ENCODE data around the gene SLC37A1.

Gene SLC37A1

GRCh38 chr21:42471206-42471605, 42.4 kb upstream of the SLC37A1 start:
- WGBS, 2 experiments = 91 to 92% methylated on average over 9 of the region's 9 CpGs
- H3K27ac ChIP-seq (ENCODE audit: insufficient read depth, low read depth, low read length, poor library complexity, severe bottlenecking) = no peak overlapping the region
- no peaks in the 10 kb centered on the region for H3K36me3 ChIP-seq (ENCODE audit: control insufficient read depth, insufficient read depth, low read length)
- H3K4me3 ChIP-seq (ENCODE audit: insufficient read depth, low read depth, low read length) = no peak overlapping the region
- H3K4me1 ChIP-seq (ENCODE audit: control insufficient read depth, insufficient read depth, low read length) = peaks cover 13% of the 10 kb centered on the region
- no peaks in the 10 kb centered on the region for H3K9me3 ChIP-seq (ENCODE audit: control insufficient read depth, low read length)
- no peaks in the 10 kb centered on the region for H3K27me3 ChIP-seq (ENCODE audit: control insufficient read depth, insufficient read depth, low read length, poor library complexity, severe bottlenecking)

GRCh38 chr21:42471716-42472330, 41.8 kb upstream of the SLC37A1 start:
- Histone ChIP-seq H3K27me3 (ENCODE audit: control insufficient read depth, insufficient read depth, low read length, poor library complexity, severe bottlenecking) (no peaks in the 10 kb centered on the region), H3K9me3 (ENCODE audit: control insufficient read depth, low read length) (no peaks in the 10 kb centered on the region), H3K36me3 (ENCODE audit: control insufficient read depth, insufficient read depth, low read length) (no peaks in the 10 kb centered on the region), H3K27ac (ENCODE audit: insufficient read depth, low read depth, low read length, poor library complexity, severe bottlenecking) (no peak overlapping the region), H3K4me1 (ENCODE audit: control insufficient read depth, insufficient read depth, low read length) (peaks cover 11% of the 10 kb centered on the region), H3K4me3 (ENCODE audit: insufficient read depth, low read depth, low read length) (no peak overlapping the region)
- 92 to 93% methylated on average over 13 of the region's 13 CpGs for WGBS, 2 experiments

- 85 to 86% methylated on average over 7 of the region's 7 CpGs for WGBS, 2 experiments
Measured at GRCh38 chr21:42472521-42472920, 41.1 kb upstream of the SLC37A1 start.

GRCh38 chr21:42473498-42474042, 40.1 kb upstream of the SLC37A1 start:
- H3K4me3 ChIP-seq (ENCODE audit: insufficient read depth, low read depth, low read length) = no peak overlapping the region
- H3K36me3 ChIP-seq (ENCODE audit: control insufficient read depth, insufficient read depth, low read length) = no peaks in the 10 kb centered on the region
- H3K27ac ChIP-seq (ENCODE audit: insufficient read depth, low read depth, low read length, poor library complexity, severe bottlenecking) = no peak overlapping the region
- no peaks in the 10 kb centered on the region for H3K9me3 ChIP-seq (ENCODE audit: control insufficient read depth, low read length)
- H3K27me3 ChIP-seq (ENCODE audit: control insufficient read depth, insufficient read depth, low read length, poor library complexity, severe bottlenecking) = no peaks in the 10 kb centered on the region
- 88 to 90% methylated on average over 8 of the region's 9 CpGs for WGBS, 2 experiments
- peaks cover 6% of the 10 kb centered on the region for H3K4me1 ChIP-seq (ENCODE audit: control insufficient read depth, insufficient read depth, low read length)

More at GRCh38 chr21:42472521-42472920, 41.1 kb upstream of the SLC37A1 start:
- Histone ChIP-seq H3K27me3 (ENCODE audit: control insufficient read depth, insufficient read depth, low read length, poor library complexity, severe bottlenecking) (no peaks in the 10 kb centered on the region), H3K4me1 (ENCODE audit: control insufficient read depth, insufficient read depth, low read length) (peaks cover 7% of the 10 kb centered on the region), H3K27ac (ENCODE audit: insufficient read depth, low read depth, low read length, poor library complexity, severe bottlenecking) (no peak overlapping the region), H3K4me3 (ENCODE audit: insufficient read depth, low read depth, low read length) (no peak overlapping the region), H3K36me3 (ENCODE audit: control insufficient read depth, insufficient read depth, low read length) (no peaks in the 10 kb centered on the region), H3K9me3 (ENCODE audit: control insufficient read depth, low read length) (no peaks in the 10 kb centered on the region)

- Histone ChIP-seq H3K27me3 (ENCODE audit: control insufficient read depth, insufficient read depth, low read length, poor library complexity, severe bottlenecking) (no peaks in the 10 kb centered on the region), H3K4me1 (ENCODE audit: control insufficient read depth, insufficient read depth, low read length) (no peaks in the 10 kb centered on the region), H3K4me3 (ENCODE audit: insufficient read depth, low read depth, low read length) (no peak overlapping the region), H3K9me3 (ENCODE audit: control insufficient read depth, low read length) (no peaks in the 10 kb centered on the region), H3K36me3 (ENCODE audit: control insufficient read depth, insufficient read depth, low read length) (no peaks in the 10 kb centered on the region), H3K27ac (ENCODE audit: insufficient read depth, low read depth, low read length, poor library complexity, severe bottlenecking) (no peak overlapping the region)
- WGBS, 2 experiments = 78% methylated on average over 14 of the region's 14 CpGs
Measured at GRCh38 chr21:42474043-42474831, 39.4 kb upstream of the SLC37A1 start.

GRCh38 chr21:42475036-42475435, 38.6 kb upstream of the SLC37A1 start:
- Histone ChIP-seq H3K4me3 (ENCODE audit: insufficient read depth, low read depth, low read length) (no peak overlapping the region), H3K4me1 (ENCODE audit: control insufficient read depth, insufficient read depth, low read length) (no peaks in the 10 kb centered on the region), H3K27me3 (ENCODE audit: control insufficient read depth, insufficient read depth, low read length, poor library complexity, severe bottlenecking) (no peaks in the 10 kb centered on the region), H3K36me3 (ENCODE audit: control insufficient read depth, insufficient read depth, low read length) (no peaks in the 10 kb centered on the region), H3K27ac (ENCODE audit: insufficient read depth, low read depth, low read length, poor library complexity, severe bottlenecking) (no peak overlapping the region), H3K9me3 (ENCODE audit: control insufficient read depth, low read length) (no peaks in the 10 kb centered on the region)
- WGBS, 2 experiments = 82 to 86% methylated on average over 7 of the region's 7 CpGs

GRCh38 chr21:42475526-42476387, 37.9 kb upstream of the SLC37A1 start:
- no peaks in the 10 kb centered on the region for H3K27me3 ChIP-seq (ENCODE audit: control insufficient read depth, insufficient read depth, low read length, poor library complexity, severe bottlenecking)
- no peak overlapping the region for H3K27ac ChIP-seq (ENCODE audit: insufficient read depth, low read depth, low read length, poor library complexity, severe bottlenecking)
- H3K36me3 ChIP-seq (ENCODE audit: control insufficient read depth, insufficient read depth, low read length) = no peaks in the 10 kb centered on the region
- 94 to 95% methylated on average over 18 of the region's 18 CpGs for WGBS, 2 experiments
- no peaks in the 10 kb centered on the region for H3K9me3 ChIP-seq (ENCODE audit: control insufficient read depth, low read length)
- no peaks in the 10 kb centered on the region for H3K4me1 ChIP-seq (ENCODE audit: control insufficient read depth, insufficient read depth, low read length)
- H3K4me3 ChIP-seq (ENCODE audit: insufficient read depth, low read depth, low read length) = no peak overlapping the region

GRCh38 chr21:42476388-42477331, 37.0 kb upstream of the SLC37A1 start:
- WGBS, 2 experiments = 93% methylated on average over 24 to 25 of the region's 25 CpGs
- Histone ChIP-seq H3K36me3 (ENCODE audit: control insufficient read depth, insufficient read depth, low read length) (no peaks in the 10 kb centered on the region), H3K27ac (ENCODE audit: insufficient read depth, low read depth, low read length, poor library complexity, severe bottlenecking) (no peak overlapping the region), H3K9me3 (ENCODE audit: control insufficient read depth, low read length) (no peaks in the 10 kb centered on the region), H3K4me3 (ENCODE audit: insufficient read depth, low read depth, low read length) (no peak overlapping the region), H3K4me1 (ENCODE audit: control insufficient read depth, insufficient read depth, low read length) (no peaks in the 10 kb centered on the region), H3K27me3 (ENCODE audit: control insufficient read depth, insufficient read depth, low read length, poor library complexity, severe bottlenecking) (no peaks in the 10 kb centered on the region)

- no peaks in the 10 kb centered on the region for H3K36me3 ChIP-seq (ENCODE audit: control insufficient read depth, insufficient read depth, low read length)
- no peaks in the 10 kb centered on the region for H3K9me3 ChIP-seq (ENCODE audit: control insufficient read depth, low read length)
- H3K27ac ChIP-seq (ENCODE audit: insufficient read depth, low read depth, low read length, poor library complexity, severe bottlenecking) = no peak overlapping the region
- no peaks in the 10 kb centered on the region for H3K27me3 ChIP-seq (ENCODE audit: control insufficient read depth, insufficient read depth, low read length, poor library complexity, severe bottlenecking)
- H3K4me3 ChIP-seq (ENCODE audit: insufficient read depth, low read depth, low read length) = no peak overlapping the region
- WGBS, 2 experiments = 92 to 95% methylated on average over 7 of the region's 7 CpGs
- H3K4me1 ChIP-seq (ENCODE audit: control insufficient read depth, insufficient read depth, low read length) = no peaks in the 10 kb centered on the region
Measured at GRCh38 chr21:42478504-42478903, 35.1 kb upstream of the SLC37A1 start.

Measured in ectodermal cell (in vitro differentiated cells).